Neural crest cell (in vitro differentiated cells): Measurements from ENCODE around the gene SAPCD2. TPM values are rescaled to one million over a fixed set of nuclear protein-coding genes. Genes with fewer than 3 reads are reported as not detected.

Experiments used
- DNase-seq: peaks from one replicate; pipeline ENCODE4 v3.0.0; 2021; ENCODE audit warnings: low read depth, mixed read lengths, low spot score
- H3K27ac Mint-ChIP-seq: one replicate; pipeline ENCODE4 v1.8.0; 2021; ENCODE audit warnings: mild to moderate bottlenecking, mixed read lengths; ENCODE audit not compliant: unreplicated experiment
- H3K27me3 Mint-ChIP-seq: 2 replicates; pipeline ENCODE4 v1.8.0; 2021; ENCODE audit warnings: low read depth, mild to moderate bottlenecking, mixed read lengths
- H3K36me3 Mint-ChIP-seq: 2 replicates; pipeline ENCODE4 v1.8.0; 2021; ENCODE audit warnings: low read depth, mild to moderate bottlenecking, mixed read lengths
- H3K4me1 Mint-ChIP-seq: 2 replicates; pipeline ENCODE4 v1.8.0; 2021; ENCODE audit warnings: mixed read lengths
- H3K4me3 Mint-ChIP-seq: one replicate; pipeline ENCODE4 v1.8.0; 2021; ENCODE audit warnings: mild to moderate bottlenecking, mixed read lengths
- H3K9me3 Mint-ChIP-seq: 2 replicates; pipeline ENCODE4 v1.8.0; 2021; ENCODE audit warnings: mixed read lengths
- total RNA-seq: library from RNA; stranded (reverse); gene quantifications from 2 replicates; pipeline ENCODE4 v1.2.1, GENCODE V29; 2021
- TF ChIP-seq, protein P1 (sequence below): fragments of 200-600 bp; sonication (generic); conservative IDR thresholded peaks from 2 replicates; pipeline ENCODE4 v1.5.0; 2021; ENCODE audit warnings: antibody characterized with exemption, mild to moderate bottlenecking

The SAPCD2 gene
- total RNA-seq, 1 donor from 2014 or later: 31.1 TPM

DNA sequence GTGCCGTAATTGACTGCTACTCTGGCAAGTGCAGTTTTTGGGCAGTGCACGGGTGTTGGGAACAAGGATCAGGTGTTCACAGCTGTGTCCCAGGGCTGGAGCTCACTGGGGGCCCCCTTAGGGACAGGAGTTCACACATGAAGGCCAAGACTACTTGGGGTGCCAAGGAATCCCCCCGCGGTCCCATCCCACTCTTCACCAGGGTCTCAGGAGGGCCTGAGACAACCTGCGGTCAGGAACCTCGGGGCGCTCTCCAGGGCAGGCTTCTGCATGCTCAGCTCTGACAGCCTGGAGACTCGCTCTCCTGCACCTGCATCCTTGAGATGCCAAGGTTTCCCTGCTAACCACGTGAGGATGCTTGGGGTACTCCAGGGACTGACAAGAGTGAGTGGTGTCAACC is 14.2 kb upstream of the SAPCD2 start:
- TF ChIP-seq, protein P1, sequence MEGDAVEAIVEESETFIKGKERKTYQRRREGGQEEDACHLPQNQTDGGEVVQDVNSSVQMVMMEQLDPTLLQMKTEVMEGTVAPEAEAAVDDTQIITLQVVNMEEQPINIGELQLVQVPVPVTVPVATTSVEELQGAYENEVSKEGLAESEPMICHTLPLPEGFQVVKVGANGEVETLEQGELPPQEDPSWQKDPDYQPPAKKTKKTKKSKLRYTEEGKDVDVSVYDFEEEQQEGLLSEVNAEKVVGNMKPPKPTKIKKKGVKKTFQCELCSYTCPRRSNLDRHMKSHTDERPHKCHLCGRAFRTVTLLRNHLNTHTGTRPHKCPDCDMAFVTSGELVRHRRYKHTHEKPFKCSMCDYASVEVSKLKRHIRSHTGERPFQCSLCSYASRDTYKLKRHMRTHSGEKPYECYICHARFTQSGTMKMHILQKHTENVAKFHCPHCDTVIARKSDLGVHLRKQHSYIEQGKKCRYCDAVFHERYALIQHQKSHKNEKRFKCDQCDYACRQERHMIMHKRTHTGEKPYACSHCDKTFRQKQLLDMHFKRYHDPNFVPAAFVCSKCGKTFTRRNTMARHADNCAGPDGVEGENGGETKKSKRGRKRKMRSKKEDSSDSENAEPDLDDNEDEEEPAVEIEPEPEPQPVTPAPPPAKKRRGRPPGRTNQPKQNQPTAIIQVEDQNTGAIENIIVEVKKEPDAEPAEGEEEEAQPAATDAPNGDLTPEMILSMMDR: no peak
- DNase-seq: no peak
- Mint-ChIP-seq H3K27me3 (peaks cover 40% of the 10 kb centered on the region), H3K27ac (no peak overlapping the region), H3K4me1 (peaks cover 23% of the 10 kb centered on the region), H3K4me3 (no peak overlapping the region), H3K36me3 (no peaks in the 10 kb centered on the region), H3K9me3 (no peaks in the 10 kb centered on the region)

DNA sequence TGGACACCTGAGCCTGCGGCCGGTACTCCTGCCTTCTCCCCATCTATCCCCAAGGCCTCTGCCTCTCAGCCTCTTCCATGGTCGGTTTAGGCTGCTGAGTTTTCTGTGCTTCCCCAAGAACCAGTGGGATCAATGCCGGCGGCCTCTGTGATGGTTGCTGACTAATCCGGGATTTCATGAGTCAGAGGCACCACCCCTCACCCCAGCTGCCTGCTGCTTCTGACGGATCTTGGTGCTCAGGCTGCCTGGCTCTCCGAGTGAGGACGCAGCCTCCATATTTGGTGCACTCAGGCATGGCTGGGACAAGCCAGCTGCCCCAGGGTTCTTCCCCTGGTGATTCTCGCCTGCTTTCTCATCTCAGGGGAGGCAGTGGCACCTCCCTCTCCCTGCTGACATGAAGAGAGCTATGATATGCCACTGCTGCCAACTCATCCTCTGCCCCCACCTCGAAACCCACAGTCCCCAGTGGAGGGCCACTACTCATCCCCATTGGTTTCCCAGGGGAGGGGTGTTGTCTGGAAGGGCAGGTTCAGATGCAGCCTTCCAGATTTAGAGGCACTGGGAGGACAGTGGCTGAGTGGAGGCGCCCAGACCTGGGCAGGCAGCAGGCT is 13.1 kb upstream of the SAPCD2 start:
- peaks cover 50% of the 10 kb centered on the region for H3K27me3 Mint-ChIP-seq
- DNase-seq: no peak

DNA sequence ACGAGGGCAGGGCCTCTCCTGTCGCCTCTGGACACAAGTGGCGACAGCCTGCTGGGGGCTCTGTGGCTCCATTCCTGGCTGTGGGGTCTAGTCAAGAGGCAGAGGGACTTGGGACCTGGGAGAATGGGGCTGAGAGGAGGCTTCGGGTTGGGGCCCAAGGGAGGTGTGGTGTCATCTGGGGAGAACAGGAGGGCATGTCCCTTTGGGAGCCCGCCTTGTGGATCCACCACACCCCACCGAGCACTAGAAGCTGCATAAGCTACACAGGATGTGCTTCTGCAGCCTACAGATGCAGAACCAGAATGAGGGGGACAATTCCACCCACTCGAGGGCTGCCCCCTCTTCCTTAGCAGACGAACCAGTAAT is 12.6 kb upstream of the SAPCD2 start:
- no peak for DNase-seq
- TF ChIP-seq, protein P1: no peak
- H3K4me3 Mint-ChIP-seq: no peak overlapping the region
- peaks cover 56% of the 10 kb centered on the region for H3K27me3 Mint-ChIP-seq
- H3K4me1 Mint-ChIP-seq: peaks cover 10% of the 10 kb centered on the region
- no peak overlapping the region for H3K27ac Mint-ChIP-seq
- no peaks in the 10 kb centered on the region for H3K9me3 Mint-ChIP-seq
- H3K36me3 Mint-ChIP-seq: no peaks in the 10 kb centered on the region

More for the DNA sequence above, 13.1 kb upstream of the SAPCD2 start:
- Mint-ChIP-seq H3K4me3 (peak overlapping the region; percentile 49), H3K9me3 (no peaks in the 10 kb centered on the region), H3K36me3 (no peaks in the 10 kb centered on the region), H3K27ac (no peak overlapping the region), H3K4me1 (peaks cover 16% of the 10 kb centered on the region)
- TF ChIP-seq, protein P1: no peak

DNA sequence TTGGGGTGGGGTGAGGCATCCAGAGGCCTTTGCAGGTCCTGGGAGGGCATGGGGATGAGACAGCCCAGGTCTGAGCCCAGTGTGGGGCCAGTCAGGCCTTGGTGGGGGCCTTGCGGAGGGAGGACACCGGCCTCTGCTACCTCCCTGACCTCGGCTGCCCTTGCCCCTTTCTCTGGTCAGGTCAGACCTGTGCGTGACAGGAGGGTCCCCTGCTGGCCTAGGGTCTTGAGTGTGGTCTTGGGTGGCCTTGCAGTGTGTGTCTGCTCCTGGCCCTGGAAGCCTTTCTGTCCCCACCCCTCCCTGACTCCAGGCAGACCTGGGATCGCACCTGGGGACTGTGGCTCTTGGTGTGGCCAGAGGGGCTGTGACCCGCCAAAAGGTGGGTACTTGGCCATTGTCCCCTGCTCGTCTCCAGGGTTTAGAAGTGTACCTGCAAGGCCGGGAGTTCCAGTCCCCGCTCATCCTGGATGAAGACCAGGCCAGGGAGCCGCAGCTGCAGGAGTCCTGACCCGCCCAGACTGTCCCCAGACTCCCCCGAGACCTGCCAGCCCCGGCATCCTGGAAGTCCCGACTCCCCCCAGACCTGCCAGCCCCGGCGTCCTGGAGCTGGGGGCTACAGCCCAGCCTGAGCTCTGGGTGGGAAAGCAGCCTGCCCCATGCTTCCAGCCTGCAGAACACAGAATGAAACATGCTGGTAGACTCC is 12.0 kb upstream of the SAPCD2 start:
- H3K27ac Mint-ChIP-seq: no peak overlapping the region
- no peaks in the 10 kb centered on the region for H3K36me3 Mint-ChIP-seq
- H3K4me3 Mint-ChIP-seq: no peak overlapping the region
- peaks cover 58% of the 10 kb centered on the region for H3K27me3 Mint-ChIP-seq
- TF ChIP-seq, protein P1: no peak
- peaks cover 5% of the 10 kb centered on the region for H3K4me1 Mint-ChIP-seq
- no peaks in the 10 kb centered on the region for H3K9me3 Mint-ChIP-seq
- no peak for DNase-seq

DNA sequence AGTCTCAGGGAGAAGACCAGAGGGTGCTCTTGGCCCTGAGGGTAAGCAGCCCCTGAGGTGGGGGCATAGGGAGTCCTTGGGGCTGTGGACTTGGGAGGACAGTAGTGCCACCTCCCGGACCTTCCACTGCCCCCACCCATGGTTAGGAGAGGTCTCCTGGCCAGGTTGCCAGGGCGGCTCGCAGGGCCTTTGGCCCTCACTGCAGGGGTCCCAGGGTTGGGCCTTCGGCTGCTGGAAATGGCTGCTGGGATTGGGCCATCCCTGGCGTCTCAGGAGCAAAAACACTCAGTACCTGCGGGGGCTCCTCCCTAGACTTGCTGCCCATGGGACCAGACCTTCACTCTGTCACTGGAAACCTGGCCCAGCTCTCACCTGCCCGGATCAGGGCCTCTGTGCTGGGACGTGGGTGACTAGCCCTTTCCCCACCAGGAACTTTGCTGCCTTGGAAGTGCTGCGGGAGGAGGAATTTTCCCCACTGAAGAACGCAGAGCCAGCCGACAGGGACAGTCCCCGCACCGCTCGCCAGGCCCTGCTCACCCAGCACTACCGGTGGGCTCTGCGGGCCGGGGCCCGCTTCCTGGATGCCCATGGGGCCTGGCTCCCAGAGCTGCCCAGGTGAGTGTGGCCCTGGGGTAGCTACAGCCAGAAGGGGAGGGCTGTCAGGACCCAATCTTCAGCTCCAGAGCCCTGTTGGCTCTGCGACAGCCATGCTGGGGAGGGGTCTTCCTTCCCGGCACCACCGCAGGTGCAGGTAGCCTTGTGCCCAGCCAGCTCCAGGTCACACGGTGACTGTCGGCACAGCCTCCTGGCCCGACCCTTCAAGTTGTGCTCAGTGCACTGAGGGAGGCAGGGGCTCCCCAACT is 10.1 kb upstream of the SAPCD2 start:
- DNase-seq: no peak
- TF ChIP-seq, protein P1: no peak
- H3K4me3 Mint-ChIP-seq: peak overlapping the region; percentile 42
- H3K27ac Mint-ChIP-seq: no peak overlapping the region
- H3K9me3 Mint-ChIP-seq: no peaks in the 10 kb centered on the region
- peaks cover under 1% of the 10 kb centered on the region for H3K4me1 Mint-ChIP-seq
- H3K36me3 Mint-ChIP-seq: no peaks in the 10 kb centered on the region
- H3K27me3 Mint-ChIP-seq: peaks cover 69% of the 10 kb centered on the region
